Activated T-cell treated with anti-CD3 and anti-CD28 coated beads for 24 hours (primary cell): ENCODE data around the gene ANKRD13D.
A peak's percentile ranks its signal among the peaks of the same experiment; 100 is the strongest.

Experiments
- DNase-seq: peaks from one replicate; pipeline ENCODE4 v3.0.0-alpha.2; 2020; ENCODE audit warnings: low read depth

Gene ANKRD13D

DNA sequence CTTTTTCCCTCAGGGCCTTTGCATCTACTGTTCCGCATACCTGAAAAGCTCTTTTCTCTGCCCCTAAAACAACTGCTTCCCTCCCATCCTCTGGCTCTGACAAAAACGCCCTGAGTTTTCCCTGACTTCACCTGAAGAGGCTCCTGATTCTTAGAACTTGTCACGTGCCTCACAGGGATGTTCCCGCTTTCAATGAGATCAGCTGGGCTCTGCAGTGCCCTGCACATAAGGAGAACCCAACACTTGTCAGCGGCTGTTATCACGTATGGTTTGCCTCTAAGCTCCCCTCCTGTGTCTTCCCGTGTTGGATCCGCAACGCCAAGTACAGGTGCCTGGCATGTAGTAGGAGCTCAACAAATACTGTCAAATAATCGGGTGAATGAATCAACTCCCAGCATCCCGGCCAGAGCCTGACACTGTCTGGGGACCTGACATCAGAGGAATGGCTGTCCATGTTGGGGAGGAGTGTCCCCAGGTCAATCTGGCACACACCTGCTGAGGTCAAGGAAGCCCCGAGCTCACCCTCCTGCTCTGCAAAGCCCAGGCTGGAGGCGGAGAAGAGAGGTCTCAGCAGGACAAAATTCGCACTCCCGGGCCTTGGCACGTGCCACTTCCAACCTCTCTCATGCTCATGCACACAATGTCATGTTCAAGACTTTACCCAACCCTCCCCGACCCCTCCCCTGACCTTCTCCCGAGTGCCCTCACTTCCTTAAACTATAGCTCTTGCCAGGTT, 27.0 kb upstream of the ANKRD13D start:
- no peak for DNase-seq

GRCh38 chr11:67262731-67263675, 26.1 kb upstream of the ANKRD13D start:
- no peak for DNase-seq

GRCh38 chr11:67264260-67264659, 24.8 kb upstream of the ANKRD13D start:
- DNase-seq: no peak

DNA sequence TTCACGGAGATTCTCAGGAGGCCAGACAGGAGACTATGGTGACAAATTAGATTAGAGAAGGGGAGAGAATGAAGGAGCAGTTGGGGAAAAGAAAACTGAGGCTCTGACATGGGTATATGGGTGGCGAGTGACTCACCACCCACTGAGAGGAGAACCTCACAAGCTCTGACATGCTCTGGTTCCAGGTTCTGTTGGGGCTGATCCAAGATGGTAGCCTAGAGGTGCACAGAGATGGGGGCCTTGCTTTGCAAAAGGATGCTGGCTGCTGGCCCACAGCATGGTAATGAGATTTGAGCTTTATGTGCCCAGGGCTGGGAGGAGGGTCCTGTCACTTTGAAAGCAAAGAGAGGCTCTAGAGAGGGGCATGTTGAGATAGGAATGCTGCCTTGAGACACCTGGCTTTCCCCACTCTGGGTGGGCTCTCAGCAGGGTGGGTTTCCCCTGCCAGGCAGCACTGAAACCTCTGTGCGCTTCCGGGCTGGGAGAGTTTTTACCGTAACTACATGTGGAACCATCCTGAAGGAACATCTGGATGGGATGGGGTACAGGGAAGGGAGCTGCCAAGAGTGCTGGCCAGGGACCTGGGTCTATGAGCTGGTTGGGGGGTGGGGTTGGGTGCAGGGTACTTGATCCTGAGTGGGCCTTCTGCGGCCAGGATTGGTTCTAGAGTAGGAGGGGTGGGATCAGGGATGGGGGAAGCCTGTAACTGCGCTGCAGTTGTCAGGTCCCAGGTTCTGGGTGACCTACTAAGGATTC, 24.0 kb upstream of the ANKRD13D start:
- no peak for DNase-seq

GRCh38 chr11:67265633-67266448, 23.3 kb upstream of the ANKRD13D start:
- DNase-seq: peak; percentile 67

DNA sequence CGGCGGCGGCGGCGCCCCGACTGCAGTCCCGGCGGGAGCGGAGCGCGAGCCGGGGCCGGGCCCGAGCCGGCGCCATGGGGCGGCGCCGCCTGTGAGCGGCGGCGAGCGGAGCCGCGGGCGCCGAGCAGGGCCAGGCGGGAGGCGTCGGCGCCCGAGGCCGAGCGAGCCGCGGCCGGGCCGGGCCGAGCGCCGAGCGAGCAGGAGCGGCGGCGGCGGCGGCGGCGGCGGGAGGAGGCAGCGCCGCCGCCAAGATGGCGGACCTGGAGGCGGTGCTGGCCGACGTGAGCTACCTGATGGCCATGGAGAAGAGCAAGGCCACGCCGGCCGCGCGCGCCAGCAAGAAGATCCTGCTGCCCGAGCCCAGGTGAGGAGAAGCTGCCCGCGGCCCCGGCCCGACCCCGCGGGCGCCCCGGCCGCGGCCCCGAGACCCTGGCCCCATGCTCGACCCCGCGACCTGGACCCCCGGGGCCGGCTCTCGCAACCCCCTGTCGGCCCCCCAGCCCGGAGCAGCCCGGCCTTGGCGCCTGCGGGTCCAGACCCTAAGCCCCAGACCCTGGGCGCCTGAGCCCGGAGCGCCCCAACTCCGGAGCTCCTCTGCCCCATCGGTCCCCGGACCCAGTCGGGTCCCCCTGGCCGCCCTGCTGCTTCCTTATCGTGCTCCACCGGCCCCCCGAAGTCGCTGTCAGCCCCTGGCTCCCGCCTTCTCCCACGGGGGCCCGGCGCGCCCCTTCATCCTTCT, 22.5 kb upstream of the ANKRD13D start, which contains the start of gene GRK2:
GRK2 (plus strand) TSS at position 25 of the 739 bp plus-strand sequence; CDS start at position 252, 227 bp downstream.
- DNase-seq: no peak

DNA sequence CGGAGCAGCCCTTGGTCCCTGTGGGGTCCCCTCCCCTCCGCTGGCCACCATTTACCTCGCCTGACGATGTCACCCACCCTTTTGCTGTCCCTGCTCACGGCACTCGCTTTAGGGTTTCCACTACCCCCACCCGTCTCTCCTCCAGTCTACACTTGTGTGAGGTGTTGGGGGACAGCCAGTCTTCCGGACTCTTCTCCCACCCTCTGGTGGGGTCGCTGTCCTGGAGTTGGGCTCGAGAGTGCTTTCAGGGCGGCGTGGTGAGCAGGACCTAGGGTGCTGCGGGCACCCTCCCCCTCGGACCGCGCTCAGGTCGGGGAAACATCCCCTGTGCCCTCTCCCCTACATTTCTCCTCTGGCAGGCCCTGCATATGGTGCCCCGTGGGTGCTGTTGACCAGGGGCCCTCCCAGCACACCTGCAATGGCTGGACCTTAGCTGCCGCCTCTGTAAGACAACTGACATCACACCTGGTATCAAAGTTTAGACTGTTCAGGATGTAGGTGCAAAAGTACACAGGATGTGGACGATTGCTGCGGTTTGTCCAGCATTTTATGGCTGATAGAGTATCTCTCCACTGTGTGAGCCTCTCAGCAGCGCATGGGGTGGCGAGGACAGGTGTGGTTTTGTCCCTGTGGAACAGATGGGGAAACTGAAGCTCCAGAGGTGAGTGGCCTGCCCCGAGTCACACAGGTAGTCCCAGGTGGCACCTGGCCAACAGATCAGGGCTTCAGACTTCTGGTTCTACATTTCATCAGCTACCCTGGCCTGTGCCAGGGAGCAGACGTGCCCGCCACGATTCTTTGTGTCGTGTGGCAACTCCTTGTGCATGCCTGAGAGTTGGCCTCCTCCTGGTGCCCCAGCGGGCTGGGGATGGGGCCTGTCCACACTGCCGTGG, 21.7 kb upstream of the ANKRD13D start:
- DNase-seq: no peak

DNA sequence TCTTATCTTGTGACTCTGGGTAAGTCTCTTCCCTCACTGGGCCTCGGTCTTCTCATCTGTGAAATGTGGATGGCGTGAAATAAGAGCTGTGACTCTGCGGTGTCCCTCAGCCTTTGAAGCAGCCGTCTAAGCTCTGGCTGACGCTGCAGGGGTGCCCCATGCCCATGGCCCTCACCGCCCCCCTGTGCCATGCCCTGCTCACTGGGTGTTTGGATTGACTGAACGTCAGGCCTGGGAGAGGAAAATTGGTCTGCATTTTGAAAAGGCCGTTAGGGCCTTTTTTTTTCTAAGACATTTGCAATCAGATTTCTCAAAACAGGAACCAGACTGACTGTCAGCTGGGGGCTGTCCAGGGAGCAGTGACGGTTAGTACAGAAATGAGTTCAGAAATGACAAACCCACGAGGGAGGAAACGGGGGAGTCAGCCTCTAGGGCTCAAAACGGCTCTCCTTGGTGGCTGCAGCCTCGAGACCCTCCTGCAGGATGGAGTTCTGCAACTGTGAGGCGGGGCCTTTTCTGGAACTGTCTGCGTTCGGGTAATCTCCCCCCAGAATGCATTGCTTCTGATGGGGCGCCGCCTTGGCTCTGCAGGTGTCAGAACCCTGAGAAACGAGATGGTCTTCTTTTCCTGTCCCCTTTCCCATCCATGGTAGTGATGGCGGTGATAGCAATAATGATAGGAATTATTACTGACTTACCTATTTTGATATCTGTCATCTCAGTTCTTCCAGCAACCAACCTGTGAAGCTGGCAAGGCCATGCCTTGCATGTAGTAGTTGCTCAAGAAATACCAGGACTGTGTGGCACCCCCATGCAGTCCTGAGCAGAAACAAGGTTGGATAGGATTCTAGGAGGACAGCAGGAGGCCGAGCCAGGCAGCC, 20.8 kb upstream of the ANKRD13D start:
- peak; percentile 65 for DNase-seq

DNA sequence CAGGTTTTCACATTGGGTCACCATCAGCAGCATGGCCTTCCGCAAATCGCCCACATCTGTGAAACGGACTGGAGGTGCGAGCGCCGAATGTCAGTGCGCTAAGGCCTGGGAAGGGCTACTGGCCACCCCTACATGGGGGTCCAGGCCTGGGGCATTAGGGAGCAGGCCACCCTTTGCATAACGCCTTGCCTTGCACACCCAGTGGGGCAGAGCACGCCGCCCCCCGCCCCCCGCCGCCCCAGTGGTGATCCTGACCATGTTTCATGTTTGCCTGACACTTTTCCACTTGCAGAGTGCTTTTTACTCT, 20.2 kb upstream of the ANKRD13D start:
- DNase-seq: no peak

GRCh38 chr11:67269401-67270255, 19.5 kb upstream of the ANKRD13D start:
- DNase-seq: no peak

DNA sequence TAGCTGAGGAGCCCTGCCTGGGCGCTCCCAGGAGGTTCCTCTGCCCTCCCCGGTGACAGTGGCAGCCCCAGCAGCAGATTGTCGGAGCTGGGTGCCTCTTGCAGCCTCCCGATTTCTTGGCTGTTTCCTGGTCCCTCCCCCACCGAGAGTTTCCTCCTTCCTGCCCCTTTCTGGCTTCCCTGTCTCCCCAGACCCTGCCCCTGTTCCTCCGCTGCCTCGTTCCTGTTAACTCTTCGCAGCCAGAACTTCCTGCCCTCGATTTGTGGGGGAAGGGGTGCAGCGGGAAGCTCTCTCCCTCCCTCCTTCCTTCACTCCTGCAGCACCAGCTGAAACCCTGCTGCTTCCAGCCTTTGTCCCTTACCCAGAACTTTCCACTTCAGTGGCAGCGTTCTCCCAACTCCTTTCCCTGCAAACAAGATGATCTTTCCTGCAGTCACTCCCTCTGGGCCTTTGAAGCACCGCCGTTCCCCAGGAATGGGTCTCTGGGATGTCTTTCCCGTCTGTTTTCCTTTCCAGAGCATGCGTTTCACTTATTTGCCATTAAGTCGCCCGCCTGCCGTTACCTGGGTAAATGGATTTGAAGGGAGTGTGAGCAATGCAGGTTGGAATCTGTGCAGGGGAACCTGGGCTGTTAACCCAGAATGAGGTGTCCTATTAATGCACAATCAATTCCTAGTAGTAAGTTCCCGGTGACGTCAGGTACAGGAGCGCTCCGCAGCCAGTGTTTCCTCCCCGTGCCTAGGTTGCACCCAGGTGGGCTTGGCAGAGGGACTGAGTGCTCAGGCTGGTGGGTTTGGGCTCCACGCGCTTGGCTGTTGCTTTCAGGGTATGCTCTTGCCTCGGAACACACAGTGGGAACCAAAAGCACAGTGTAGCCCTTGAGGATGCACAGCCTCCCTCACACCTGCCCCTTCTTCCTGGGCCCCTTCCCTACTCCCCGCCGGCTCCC, 18.6 kb upstream of the ANKRD13D start:
- DNase-seq: no peak

DNA sequence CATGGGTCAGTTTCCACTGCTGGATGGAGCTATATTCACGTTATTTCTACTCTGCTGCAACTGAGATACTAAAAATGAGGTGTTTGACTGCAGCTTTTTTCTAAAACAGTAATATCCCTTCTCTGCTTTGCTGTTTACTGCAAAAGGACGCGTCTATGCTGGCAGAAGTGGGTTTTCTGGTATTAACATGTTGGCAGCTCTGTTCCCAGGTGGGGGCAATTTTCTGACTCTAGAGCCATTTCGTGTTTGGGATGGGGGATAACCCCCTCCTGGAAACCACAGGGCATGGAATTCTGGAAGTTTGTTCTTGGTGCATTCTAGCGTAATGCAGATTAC, 17.9 kb upstream of the ANKRD13D start:
- DNase-seq: no peak

DNA sequence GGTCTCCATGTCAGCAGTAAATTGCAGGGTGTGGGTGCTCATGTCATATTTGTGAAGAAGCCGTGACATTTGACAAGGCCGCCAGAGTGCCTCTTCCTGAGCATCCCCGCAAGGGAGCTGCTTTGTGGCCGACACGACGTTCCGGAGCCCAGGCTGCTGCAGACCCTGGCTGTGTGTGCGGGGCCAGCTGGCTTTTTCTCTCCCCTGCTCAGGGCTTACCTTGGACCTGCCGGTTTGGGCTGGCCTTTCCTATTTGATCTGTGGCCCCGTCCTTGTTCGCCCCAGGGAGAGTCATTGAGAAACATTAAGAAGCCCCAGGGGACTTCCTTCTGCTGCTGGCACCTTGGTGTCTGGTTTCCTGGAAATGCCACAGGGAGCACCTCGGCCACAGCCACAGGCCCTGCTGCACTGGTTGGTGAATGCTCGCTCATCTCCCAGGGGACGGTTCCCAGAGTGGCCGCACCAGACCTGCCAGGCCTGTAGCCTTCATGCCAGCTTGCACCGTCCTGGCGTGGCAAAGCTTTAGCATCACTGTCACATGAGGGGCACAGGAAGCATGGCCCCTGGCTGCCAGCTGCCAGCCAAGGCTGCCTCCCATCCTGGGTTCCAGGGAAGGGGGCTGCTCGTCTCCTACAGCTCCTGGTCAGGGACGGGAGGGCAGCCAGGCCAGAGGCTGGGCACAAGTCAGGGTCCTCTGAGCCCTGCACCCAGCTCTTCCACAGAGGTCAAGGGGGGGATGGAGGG, 17.4 kb upstream of the ANKRD13D start:
- DNase-seq: no peak

DNA sequence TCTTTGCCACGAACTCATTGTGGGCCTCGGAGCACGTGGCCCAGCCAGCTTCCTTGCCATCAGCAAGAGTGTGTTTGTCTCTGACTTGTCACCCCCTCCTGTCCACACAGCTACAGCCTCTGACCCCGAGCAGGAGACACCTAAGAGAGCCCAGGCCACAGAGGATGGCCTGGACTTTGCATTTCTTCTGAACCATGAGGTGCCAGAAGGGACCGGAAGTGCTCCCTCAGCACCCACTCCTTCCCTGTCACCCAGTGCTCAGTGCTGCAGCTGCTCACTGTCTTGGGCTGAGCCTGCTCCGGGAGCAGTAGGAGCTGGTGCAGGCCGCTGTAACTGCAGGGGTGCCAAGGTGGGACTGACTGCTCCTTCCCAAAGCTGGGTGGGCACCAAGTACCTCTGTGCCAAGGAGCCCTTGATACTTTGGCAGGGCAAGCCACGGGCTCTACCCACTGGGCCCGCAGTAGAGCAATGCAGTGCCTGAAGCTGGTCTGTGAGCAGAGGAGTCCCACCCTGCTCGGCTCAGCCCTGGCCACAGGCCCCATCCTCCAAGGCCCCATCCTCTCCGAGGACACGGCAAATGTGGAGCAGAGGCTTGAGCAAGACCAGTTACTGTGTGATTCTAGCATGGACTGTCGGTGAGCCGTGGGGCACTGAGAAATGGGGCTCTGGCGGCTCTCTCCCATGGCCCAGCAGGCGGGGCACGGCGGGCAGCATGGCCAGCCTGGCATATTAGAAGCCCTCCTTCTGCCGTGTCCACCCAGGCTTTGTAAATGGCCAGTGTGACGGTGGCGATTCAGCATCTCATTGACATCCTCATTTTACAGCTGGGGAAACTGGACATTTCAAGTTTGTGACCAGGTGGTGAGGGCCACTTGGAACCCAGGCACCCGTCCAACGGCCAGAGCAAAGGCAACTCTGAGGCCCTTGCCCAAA, 16.5 kb upstream of the ANKRD13D start:
- DNase-seq: no peak
